DND-41 (cell line): ENCODE results near the gene MACROD2.

Experiments
- ATAC-seq: fragments of 200-7000 bp; cut with Tn5 transposase; 3 replicates; pipeline ENCODE4 v1.9.1; 2021; ENCODE audit warnings: low read depth; ENCODE audit not compliant: insufficient read depth
- DNase-seq: peaks from one replicate; pipeline ENCODE4 v3.0.0-alpha.2; 2020
- H2AFZ ChIP-seq: 2 replicates; pipeline ENCODE4 v1.6.0; 2012; ENCODE audit warnings: low read depth, low read length
- H3K27ac ChIP-seq: 2 replicates; pipeline ENCODE4 v1.5.1; 2012; ENCODE audit warnings: low read length, inconsistent platforms
- H3K27me3 ChIP-seq: fragments of 200-600 bp; sonication (generic); 2 replicates; pipeline ENCODE4 v1.6.0; 2012; ENCODE audit warnings: low read length, mild to moderate bottlenecking, inconsistent platforms; ENCODE audit not compliant: insufficient read depth, poor library complexity
- H3K36me3 ChIP-seq: 2 replicates; pipeline ENCODE4 v1.5.1; 2012; ENCODE audit warnings: low read length, inconsistent platforms; ENCODE audit not compliant: insufficient read depth
- H3K4me1 ChIP-seq: 2 replicates; pipeline ENCODE4 v1.5.1; 2012; ENCODE audit warnings: mild to moderate bottlenecking, low read length; ENCODE audit not compliant: insufficient read depth
- H3K4me2 ChIP-seq: 2 replicates; pipeline ENCODE4 v1.6.0; 2012; ENCODE audit warnings: mild to moderate bottlenecking, moderate library complexity, low read length, inconsistent platforms; ENCODE audit not compliant: insufficient read depth
- H3K4me3 ChIP-seq, 2 experiments: fragments of 200-600 bp in 1 of 2; shearing (Covaris generic) in 1 of 2; 2 replicates each; pipeline ENCODE4 v1.5.1; 2012 to 2016; ENCODE audit warnings: inconsistent platforms in 2 of 2, low read length in 2 of 2, mild to moderate bottlenecking in 2 of 2, low read depth in 1 of 2, moderate library complexity in 1 of 2
- H3K79me2 ChIP-seq: 2 replicates; pipeline ENCODE4 v1.6.0; 2012; ENCODE audit warnings: low read length, inconsistent platforms; ENCODE audit not compliant: insufficient read depth
- H3K9ac ChIP-seq: 2 replicates; pipeline ENCODE4 v1.6.0; 2012; ENCODE audit warnings: low read depth, mild to moderate bottlenecking, inconsistent platforms, low read length, moderate library complexity
- H3K9me3 ChIP-seq: 2 replicates; pipeline ENCODE4 v1.5.1; 2012; ENCODE audit warnings: low read length, moderate library complexity, mild to moderate bottlenecking, inconsistent platforms; ENCODE audit not compliant: insufficient read depth, severe bottlenecking
- H4K20me1 ChIP-seq: 2 replicates; pipeline ENCODE4 v1.6.0; 2012; ENCODE audit warnings: low read length; ENCODE audit not compliant: insufficient read depth
- EZH2 ChIP-seq: IDR thresholded peaks from 3 replicates; pipeline ENCODE4 v1.6.1; 2012; ENCODE audit warnings: borderline replicate concordance, low read depth, mild to moderate bottlenecking, moderate library complexity, low read length, inconsistent platforms; ENCODE audit not compliant: severe bottlenecking
- TF ChIP-seq, protein P1 (sequence below): IDR thresholded peaks from 2 replicates; pipeline ENCODE4 v1.5.1; 2012; ENCODE audit warnings: borderline replicate concordance, low read length, moderate library complexity, mild to moderate bottlenecking; ENCODE audit not compliant: poor library complexity, severe bottlenecking; ENCODE audit errors: extremely low read depth

The MACROD2 gene

DNA sequence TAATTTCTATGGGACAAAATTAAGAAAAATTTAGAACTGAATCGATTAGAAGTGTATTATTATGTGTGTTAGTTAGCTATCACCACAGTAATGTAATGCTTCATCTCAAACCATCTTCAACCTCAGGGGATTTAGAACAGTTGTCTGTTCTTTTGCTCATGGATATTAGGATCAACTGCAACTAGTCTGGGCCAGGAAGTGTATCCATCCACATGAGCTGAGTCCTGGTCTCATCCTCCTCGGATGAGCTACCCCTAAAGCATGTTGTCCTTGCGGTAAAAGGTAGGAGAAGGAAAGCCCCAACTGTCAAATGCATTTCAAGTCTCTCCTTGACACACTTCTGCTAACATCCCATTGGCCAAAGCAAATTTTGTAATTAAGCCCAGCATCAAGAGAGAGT is 2040.3 kb downstream of the MACROD2 start:
- Histone ChIP-seq H4K20me1 (no peaks in the 10 kb centered on the region), H3K79me2 (no peaks in the 10 kb centered on the region), H3K4me3 (no peak overlapping the region), H2AFZ (no peak overlapping the region), H3K27me3 (no peaks in the 10 kb centered on the region), H3K4me1 (no peaks in the 10 kb centered on the region), H3K27ac (no peak overlapping the region), H3K4me2 (no peak overlapping the region), H3K36me3 (no peaks in the 10 kb centered on the region), H3K9ac (no peak overlapping the region), H3K9me3 (no peaks in the 10 kb centered on the region)
- no peak for TF ChIP-seq EZH2
- TF ChIP-seq, protein P1, sequence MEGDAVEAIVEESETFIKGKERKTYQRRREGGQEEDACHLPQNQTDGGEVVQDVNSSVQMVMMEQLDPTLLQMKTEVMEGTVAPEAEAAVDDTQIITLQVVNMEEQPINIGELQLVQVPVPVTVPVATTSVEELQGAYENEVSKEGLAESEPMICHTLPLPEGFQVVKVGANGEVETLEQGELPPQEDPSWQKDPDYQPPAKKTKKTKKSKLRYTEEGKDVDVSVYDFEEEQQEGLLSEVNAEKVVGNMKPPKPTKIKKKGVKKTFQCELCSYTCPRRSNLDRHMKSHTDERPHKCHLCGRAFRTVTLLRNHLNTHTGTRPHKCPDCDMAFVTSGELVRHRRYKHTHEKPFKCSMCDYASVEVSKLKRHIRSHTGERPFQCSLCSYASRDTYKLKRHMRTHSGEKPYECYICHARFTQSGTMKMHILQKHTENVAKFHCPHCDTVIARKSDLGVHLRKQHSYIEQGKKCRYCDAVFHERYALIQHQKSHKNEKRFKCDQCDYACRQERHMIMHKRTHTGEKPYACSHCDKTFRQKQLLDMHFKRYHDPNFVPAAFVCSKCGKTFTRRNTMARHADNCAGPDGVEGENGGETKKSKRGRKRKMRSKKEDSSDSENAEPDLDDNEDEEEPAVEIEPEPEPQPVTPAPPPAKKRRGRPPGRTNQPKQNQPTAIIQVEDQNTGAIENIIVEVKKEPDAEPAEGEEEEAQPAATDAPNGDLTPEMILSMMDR, result no peak
- DNase-seq (no peak), ATAC-seq (no peak)

DNA sequence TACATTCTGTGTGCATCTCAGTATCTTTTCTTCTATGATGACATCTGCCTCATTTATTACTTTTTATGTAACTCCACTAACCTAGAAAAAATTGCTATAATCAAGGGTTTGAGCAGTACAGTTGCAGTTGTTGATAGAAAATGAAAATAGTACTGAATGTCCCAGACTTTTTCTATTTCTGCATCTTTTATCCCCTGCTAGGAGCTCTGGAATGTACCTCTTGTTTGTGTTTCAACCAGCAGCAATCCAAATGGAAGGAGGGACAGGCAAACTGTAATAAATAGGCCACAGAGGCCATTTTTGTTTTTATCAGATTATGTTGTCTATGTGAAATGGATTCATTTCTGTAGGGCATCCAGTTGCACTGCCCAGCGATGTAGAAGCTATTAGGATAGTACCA is 2041.0 kb downstream of the MACROD2 start:
- H4K20me1 ChIP-seq, result no peaks in the 10 kb centered on the region
- DNase-seq (no peak), ATAC-seq (no peak)
- no peaks in the 10 kb centered on the region for H3K27me3 ChIP-seq
- H2AFZ ChIP-seq, result no peak overlapping the region
- no peaks in the 10 kb centered on the region for H3K79me2 ChIP-seq
- H3K9ac ChIP-seq, result no peak overlapping the region
- no peak overlapping the region for H3K27ac ChIP-seq
- no peak overlapping the region for H3K4me3 ChIP-seq
- H3K4me1 ChIP-seq, result no peaks in the 10 kb centered on the region
- H3K9me3 ChIP-seq, result no peaks in the 10 kb centered on the region
- TF ChIP-seq, protein P1, result no peak
- TF ChIP-seq EZH2, result no peak
- no peak overlapping the region for H3K4me2 ChIP-seq
- H3K36me3 ChIP-seq, result no peaks in the 10 kb centered on the region

DNA sequence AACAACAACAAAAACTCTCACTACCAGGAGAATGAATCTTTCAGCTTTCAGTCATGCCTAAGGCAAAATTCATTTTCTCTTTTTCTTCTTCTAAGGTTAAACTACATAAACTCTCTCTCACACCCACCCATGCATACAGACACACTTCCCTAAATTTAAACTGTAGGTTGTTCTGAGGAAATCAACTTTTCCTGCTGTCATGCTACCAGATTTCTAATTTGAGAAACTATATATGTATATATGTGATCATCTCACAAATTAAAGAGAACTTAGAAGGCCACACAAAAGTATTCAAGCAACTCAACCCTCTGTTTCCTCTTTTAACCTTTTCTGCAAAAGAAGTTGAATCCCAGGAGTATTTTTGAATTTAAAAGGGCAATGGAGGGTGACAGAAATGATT is 2045.4 kb downstream of the MACROD2 start:
- H3K9me3 ChIP-seq, result no peaks in the 10 kb centered on the region
- TF ChIP-seq, protein P1, result no peak
- TF ChIP-seq EZH2, result no peak
- no peaks in the 10 kb centered on the region for H3K4me1 ChIP-seq
- no peaks in the 10 kb centered on the region for H3K36me3 ChIP-seq
- H3K27me3 ChIP-seq, result no peaks in the 10 kb centered on the region
- no peak overlapping the region for H3K4me2 ChIP-seq
- DNase-seq (no peak), ATAC-seq (no peak)
- no peak overlapping the region for H2AFZ ChIP-seq
- H3K79me2 ChIP-seq, result no peaks in the 10 kb centered on the region
- no peak overlapping the region for H3K9ac ChIP-seq
- H3K27ac ChIP-seq, result no peak overlapping the region
- H4K20me1 ChIP-seq, result no peaks in the 10 kb centered on the region
- no peak overlapping the region for H3K4me3 ChIP-seq

DNA sequence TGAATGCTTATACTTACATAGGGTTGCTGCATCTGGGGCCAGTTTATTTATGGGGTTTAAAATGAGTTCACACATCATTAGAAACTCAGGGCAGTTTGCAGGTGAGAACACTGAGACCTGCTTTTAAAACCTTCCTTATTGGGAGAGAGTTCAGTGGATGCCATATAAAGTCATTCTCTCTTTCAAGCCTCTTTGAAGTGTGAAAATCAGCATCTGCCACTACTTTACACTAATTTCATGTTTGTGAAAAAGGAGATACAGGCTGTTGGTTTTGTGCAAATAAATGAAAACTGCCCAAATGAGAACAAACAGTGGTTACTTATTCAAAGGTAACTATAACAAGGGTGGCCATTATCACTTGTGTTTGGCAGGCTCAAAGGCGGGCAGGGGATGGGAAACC is 2047.4 kb downstream of the MACROD2 start:
- no peaks in the 10 kb centered on the region for H3K4me1 ChIP-seq
- no peaks in the 10 kb centered on the region for H4K20me1 ChIP-seq
- H3K27me3 ChIP-seq, result no peaks in the 10 kb centered on the region
- no peak overlapping the region for H3K4me2 ChIP-seq
- DNase-seq (no peak), ATAC-seq (no peak)
- TF ChIP-seq EZH2, result no peak
- no peaks in the 10 kb centered on the region for H3K9me3 ChIP-seq
- no peak overlapping the region for H3K4me3 ChIP-seq
- no peaks in the 10 kb centered on the region for H3K79me2 ChIP-seq
- H3K9ac ChIP-seq, result no peak overlapping the region
- no peak overlapping the region for H2AFZ ChIP-seq
- no peak overlapping the region for H3K27ac ChIP-seq
- no peaks in the 10 kb centered on the region for H3K36me3 ChIP-seq
